ENCODE results near the gene KIAA0586. TPM values are rescaled to one million over a fixed set of nuclear protein-coding genes. Genes with fewer than 3 reads are reported as not detected.

The KIAA0586 gene
- total RNA-seq, 1 experiment from 2014 or later: 25.7 TPM

GRCh38 chr14:58479975-58480374, 52.5 kb downstream of the KIAA0586 start:
- no TSS peak for BruUV-seq (replicated peaks)
- no peak overlapping the region for H3K9ac ChIP-seq (ENCODE audit: low read length)
- POLR2A ChIA-PET: no interaction called here

More at GRCh38 chr14:58479975-58480374, 52.5 kb downstream of the KIAA0586 start:
- no peaks in the 10 kb centered on the region for H3K9me3 ChIP-seq (ENCODE audit: control insufficient read depth in 1 of 2, insufficient read depth in 1 of 2, low read depth in 1 of 2, low read length in 2 of 2)
- DNase-seq (ENCODE audit: low read depth, low spot score): no peak
- H3K9me2 ChIP-seq (ENCODE audit: insufficient read depth): no peaks in the 10 kb centered on the region
- H4K20me1 ChIP-seq (ENCODE audit: insufficient read depth): no peaks in the 10 kb centered on the region
- TF ChIP-seq ZNF274 (IDR thresholded peaks at IDR 0.05; ENCODE audit: low read depth, low read length) (no peak), EGR1 (IDR thresholded peaks at IDR 0.05; ENCODE audit: low read depth) (no peak), EZH2phosphoT487 (IDR thresholded peaks at IDR 0.05; ENCODE audit: borderline replicate concordance) (no peak), MAX (IDR thresholded peaks at IDR 0.05) (no peak), RAD21 (IDR thresholded peaks at IDR 0.05; ENCODE audit: low read depth) (no peak), SP1 (IDR thresholded peaks at IDR 0.05; ENCODE audit: low read depth) (no peak), CTCF (IDR thresholded peaks at IDR 0.05 in 2 of 3, conservative IDR thresholded peaks at IDR 0.05 in 1 of 3; ENCODE audit: borderline replicate concordance in 1 of 3, insufficient read depth in 1 of 3, low read depth in 2 of 3, low read length in 2 of 3) (no peak), TCF7L2 (IDR thresholded peaks at IDR 0.05; ENCODE audit: borderline replicate concordance, extremely low read depth, insufficient read depth, insufficient read length) (no peak), REST (IDR thresholded peaks at IDR 0.05; ENCODE audit: low read depth) (no peak), SIN3A (IDR thresholded peaks at IDR 0.05; ENCODE audit: low read depth) (no peak), JUND (IDR thresholded peaks at IDR 0.05) (no peak), POLR2A (IDR thresholded peaks at IDR 0.05; ENCODE audit: borderline replicate concordance, extremely low read depth, insufficient read depth, insufficient read length) (no peak), CEBPB (IDR thresholded peaks at IDR 0.05; ENCODE audit: low read depth) (no peak), EZH2 (IDR thresholded peaks at IDR 0.05) (no peak)
- no peak for ATAC-seq
- H3K79me2 ChIP-seq (ENCODE audit: insufficient read depth, low read length): no peaks in the 10 kb centered on the region
- H3K4me2 ChIP-seq (ENCODE audit: low read length): no peak overlapping the region
- no peaks in the 10 kb centered on the region for H3K36me3 ChIP-seq (ENCODE audit: control insufficient read depth in 1 of 2, insufficient read depth in 2 of 2, low read length in 2 of 2)
- no peaks in the 10 kb centered on the region for H3K27me3 ChIP-seq (ENCODE audit: insufficient read depth, low read length)
- H3K27ac ChIP-seq (ENCODE audit: low read depth, low read length): no peak overlapping the region
- intact Hi-C loops (cut with micrococcal nuclease): loop anchor here (10.0 kb wide), 1 partner anchor 1285 kb away; no protein-coding TSS in a partner anchor
- ChIA-PET RAD21 (ENCODE audit: low non-redundant PET in 1 of 2, low total read pairs in 2 of 2, uncharacterized antibody in 2 of 2, unreplicated experiment in 2 of 2) (no interaction called here), CTCF (no interaction called here)
- no peak overlapping the region for H2AFZ ChIP-seq (ENCODE audit: low read depth, low read length, poor library complexity, severe bottlenecking)
- H3K4me3 ChIP-seq (replicated peaks in 1 of 2; ENCODE audit: low read depth in 1 of 2, low read length in 2 of 2): no peak overlapping the region
- H3K4me1 ChIP-seq (ENCODE audit: control insufficient read depth in 1 of 2, insufficient read depth in 2 of 2, low read length in 2 of 2): no peaks in the 10 kb centered on the region

All from HCT116 (cell line).